Occipital lobe (tissue), 2 donors: Measurements from ENCODE around the gene FRMD6. TPM values are rescaled to one million over a fixed set of nuclear protein-coding genes. Genes with fewer than 3 reads are reported as not detected.

Source experiments
- DNase-seq: peaks from one replicate; lab custom pipeline; 2025; lab: John Stamatoyannopoulos, UW
- total RNA-seq: library from RNA; depleted of rRNA; stranded (reverse); fragments of >200 nt; gene quantifications from one replicate; pipeline ENCODE4 v1.2.3, GENCODE V29; 2014

FRMD6 gene
- total RNA-seq, 1 donor from 2014 or later: 20.3 TPM

- no peak for DNase-seq
Observed at GRCh38 chr14:51666070-51666469, 14.4 kb downstream of the FRMD6 start.

GRCh38 chr14:51666826-51667225 is 15.1 kb downstream of the FRMD6 start:
- DNase-seq: no peak

- DNase-seq: no peak
Observed at GRCh38 chr14:51668870-51669269, 17.2 kb downstream of the FRMD6 start.

- DNase-seq: no peak
Observed at GRCh38 chr14:51674294-51675002, 22.7 kb downstream of the FRMD6 start.

- no peak for DNase-seq
Observed at GRCh38 chr14:51676549-51676948, 24.8 kb downstream of the FRMD6 start.

- DNase-seq: no peak
Observed at GRCh38 chr14:51677266-51677665, 25.6 kb downstream of the FRMD6 start.

- DNase-seq: no peak
Observed at GRCh38 chr14:51677738-51678137, 26.0 kb downstream of the FRMD6 start.

- no peak for DNase-seq
Observed at GRCh38 chr14:51680031-51680430, 28.3 kb downstream of the FRMD6 start.

GRCh38 chr14:51681411-51681810 is 29.7 kb downstream of the FRMD6 start:
- DNase-seq: no peak

GRCh38 chr14:51682411-51682810 is 30.7 kb downstream of the FRMD6 start:
- DNase-seq: no peak

GRCh38 chr14:51684760-51685159 is 33.0 kb downstream of the FRMD6 start:
- DNase-seq: no peak

- DNase-seq: no peak
Observed at GRCh38 chr14:51691176-51691575, 39.5 kb downstream of the FRMD6 start.

GRCh38 chr14:51692646-51693045 is 40.9 kb downstream of the FRMD6 start:
- no peak for DNase-seq

- DNase-seq: no peak
Observed at GRCh38 chr14:51697848-51698247, 46.1 kb downstream of the FRMD6 start.

- DNase-seq: no peak
Observed at GRCh38 chr14:51701951-51702350, 50.2 kb downstream of the FRMD6 start.

- DNase-seq: no peak
Observed at GRCh38 chr14:51703787-51704186, 52.1 kb downstream of the FRMD6 start.

GRCh38 chr14:51704545-51704944 is 52.8 kb downstream of the FRMD6 start:
- no peak for DNase-seq

- DNase-seq: no peak
Observed at GRCh38 chr14:51707327-51707726, 55.6 kb downstream of the FRMD6 start.

- DNase-seq: no peak
Observed at GRCh38 chr14:51711505-51711904, 59.8 kb downstream of the FRMD6 start.

- no peak for DNase-seq
Observed at GRCh38 chr14:51715250-51715649, 63.5 kb downstream of the FRMD6 start.

GRCh38 chr14:51715742-51716141 is 64.0 kb downstream of the FRMD6 start:
- no peak for DNase-seq

- peak; percentile 6 for DNase-seq
Observed at GRCh38 chr14:51716610-51717009, 64.9 kb downstream of the FRMD6 start.

- no peak for DNase-seq
Observed at GRCh38 chr14:51717766-51718165, 66.1 kb downstream of the FRMD6 start.

GRCh38 chr14:51719955-51720354 is 68.2 kb downstream of the FRMD6 start:
- DNase-seq: no peak
